Endothelial cell of umbilical vein (primary cell): Measurements from ENCODE around the gene DTL. TPM values are rescaled to one million over a fixed set of nuclear protein-coding genes. Genes with fewer than 3 reads are reported as not detected.

ENCODE experiments used
- BruUV-seq: library from RNA; stranded (reverse); fragments of 400-500 nt; replicated peaks from 2 replicates; lab custom pipeline; 2021; lab: Mats Ljungman, UMichigan
- CTCF ChIA-PET: fragments of 300-600, 350-600 bp; sonication (Branson Sonifier 250); formaldehyde crosslinking; loops from one replicate; lab custom pipeline; 2021; ENCODE audit warnings: antibody characterized with exemption, inconsistent platforms; lab: Charles Lee
- POLR2A ChIA-PET: fragments of 300-600, 350-600 bp; sonication (Branson Sonifier 250); formaldehyde crosslinking; loops from one replicate; lab custom pipeline; 2021; ENCODE audit warnings: antibody characterized with exemption, inconsistent platforms; lab: Charles Lee
- DNase-seq: peaks from one replicate; pipeline ENCODE4 v3.0.0-alpha.2; 2011; ENCODE audit warnings: low read depth, low spot score
- FAIRE-seq: peaks from 2 replicates; lab custom pipeline; 2011; peaks lifted over from hg19 to GRCh38; lab: Jason Lieb, UNC
- H2AFZ ChIP-seq: 2 replicates; pipeline ENCODE4 v1.6.0; 2012; ENCODE audit warnings: low read depth, low read length, control low read depth, inconsistent platforms
- H3K27ac ChIP-seq: 2 replicates; pipeline ENCODE4 v1.5.1; 2011; ENCODE audit warnings: low read depth, mild to moderate bottlenecking, control low read depth, low read length, moderate library complexity; ENCODE audit not compliant: insufficient read depth
- H3K27me3 ChIP-seq, 2 experiments: 2 replicates each; pipeline versions ENCODE4 v1.6.0 to v1.6.1; 2011; ENCODE audit warnings: low read length in 2 of 2, mixed read lengths in 1 of 2; ENCODE audit not compliant: control insufficient read depth in 2 of 2, insufficient read depth in 2 of 2
- H3K36me3 ChIP-seq, 2 experiments: 2 replicates in 1 of 2; 3 replicates in 1 of 2; pipeline ENCODE4 v1.5.1; 2011; ENCODE audit warnings: low read length in 2 of 2, mild to moderate bottlenecking in 1 of 2, moderate library complexity in 1 of 2; ENCODE audit not compliant: control insufficient read depth in 2 of 2, insufficient read depth in 2 of 2; ENCODE audit errors: extremely low read depth in 1 of 2
- H3K4me1 ChIP-seq: 3 replicates; pipeline ENCODE4 v1.5.1; 2011; ENCODE audit warnings: mild to moderate bottlenecking, low read length; ENCODE audit not compliant: control insufficient read depth, insufficient read depth; ENCODE audit errors: extremely low read depth
- H3K4me2 ChIP-seq: 2 replicates; pipeline ENCODE4 v1.6.1; 2011; ENCODE audit warnings: low read length, control low read depth, mixed read lengths; ENCODE audit not compliant: insufficient read depth
- H3K4me3 ChIP-seq, 3 experiments: fragments of 200-600 bp in 1 of 3; sonication (generic), shearing (Covaris generic) in 1 of 3; replicated peaks in 1 of 3; 2 replicates each; pipeline ENCODE4 v1.5.1; 2011 to 2016; ENCODE audit warnings: control low read depth in 3 of 3, low read length in 3 of 3, mild to moderate bottlenecking in 2 of 3, inconsistent platforms in 1 of 3, low read depth in 1 of 3, moderate library complexity in 1 of 3; ENCODE audit not compliant: insufficient read depth in 1 of 3
- H3K79me2 ChIP-seq: 2 replicates; pipeline ENCODE4 v1.6.0; 2012; ENCODE audit warnings: low read length, inconsistent platforms; ENCODE audit not compliant: control insufficient read depth, insufficient read depth
- H3K9ac ChIP-seq: replicated peaks from 2 replicates; pipeline ENCODE3; 2011; ENCODE audit warnings: low read length, control low read depth; ENCODE audit not compliant: insufficient read depth; ENCODE audit errors: extremely low read depth
- H3K9me1 ChIP-seq: replicated peaks from 3 replicates; pipeline ENCODE4 v1.6.0; 2011; ENCODE audit warnings: mild to moderate bottlenecking, low read length; ENCODE audit not compliant: control insufficient read depth, insufficient read depth; ENCODE audit errors: extremely low read depth
- H3K9me3 ChIP-seq: replicated peaks from 2 replicates; pipeline ENCODE4 v1.5.1; 2012; ENCODE audit warnings: low read length, inconsistent platforms; ENCODE audit not compliant: control insufficient read depth, insufficient read depth
- H4K20me1 ChIP-seq: replicated peaks from 2 replicates; pipeline ENCODE3; 2011; ENCODE audit warnings: mild to moderate bottlenecking, low read length; ENCODE audit not compliant: control insufficient read depth, insufficient read depth; ENCODE audit errors: extremely low read depth
- CTCF ChIP-seq, 2 donors: IDR thresholded peaks; 1 replicate in 1 of 2; 2 replicates in 1 of 2; pipeline ENCODE4 v1.5.1; 2011; ENCODE audit warnings: low read length in 2 of 2, mild to moderate bottlenecking in 2 of 2, moderate library complexity in 2 of 2, control low read depth in 1 of 2, inconsistent platforms in 1 of 2, low read depth in 1 of 2; ENCODE audit not compliant: insufficient read depth in 1 of 2; ENCODE audit errors: extremely low read depth in 1 of 2
- EZH2 ChIP-seq: IDR thresholded peaks from 2 replicates; pipeline ENCODE4 v1.6.1; 2012; ENCODE audit warnings: borderline replicate concordance, low read depth, mild to moderate bottlenecking, moderate library complexity, low read length, inconsistent platforms; ENCODE audit not compliant: severe bottlenecking
- FOS ChIP-seq: IDR thresholded peaks from 2 replicates; pipeline ENCODE4 v1.6.1; 2011; ENCODE audit warnings: mild to moderate bottlenecking, low read length, moderate library complexity, borderline replicate concordance; ENCODE audit not compliant: insufficient read depth
- GATA2 ChIP-seq: IDR thresholded peaks from 2 replicates; pipeline ENCODE4 v1.7.0; 2011; ENCODE audit warnings: low read depth, mild to moderate bottlenecking, moderate library complexity, mixed read lengths, low read length; ENCODE audit not compliant: insufficient read length, insufficient read depth
- JUN ChIP-seq: IDR thresholded peaks from 2 replicates; pipeline ENCODE4 v1.6.1; 2011; ENCODE audit warnings: borderline replicate concordance, low read depth; ENCODE audit not compliant: insufficient read length, insufficient read depth
- MAX ChIP-seq: IDR thresholded peaks from 2 replicates; pipeline ENCODE4 v1.6.1; 2011; ENCODE audit not compliant: insufficient read depth, insufficient read length
- MYC ChIP-seq: IDR thresholded peaks from one replicate; pipeline ENCODE4 v1.6.1; 2011; ENCODE audit warnings: mild to moderate bottlenecking, low read depth, low read length
- POLR2A ChIP-seq: IDR thresholded peaks from 2 replicates; pipeline ENCODE4 v1.6.1; 2012; ENCODE audit warnings: low read depth, mild to moderate bottlenecking, control low read depth, low read length
- POLR2AphosphoS5 ChIP-seq: IDR thresholded peaks from 2 replicates; pipeline ENCODE4 v1.6.1; 2012; ENCODE audit warnings: low read depth, mild to moderate bottlenecking, control low read depth, low read length, moderate library complexity; ENCODE audit not compliant: insufficient read depth
- dilution Hi-C: fragments of 300-500 bp; cut with MboI; formaldehyde crosslinking; loops from one replicate; pipeline ENCODE4 v1.15.0; 2019; ENCODE audit warnings: low sequenced_read_pairs; ENCODE audit not compliant: extremely low pct_ligation_motif_present
- intact Hi-C: fragments of 100-400 bp; cut with micrococcal nuclease; formaldehyde crosslinking; loops from one replicate; pipeline ENCODE4 v1.10.0; 2022
- polyA plus RNA-seq, 4 experiments: library from polyadenylated mRNA; depleted of rRNA in 3 of 4; stranded (reverse) in 3 of 4; unstranded in 1 of 4; fragments of >200 nt; gene quantifications; 2 replicates each; pipeline versions ENCODE4 v1.2.1 to v1.2.3, GENCODE V29; 2011 to 2012; ENCODE audit warnings: missing spikeins in 1 of 4
- total RNA-seq: library from RNA; stranded (reverse); gene quantifications from 2 replicates; pipeline ENCODE4 v1.2.3, GENCODE V29; 2021

Gene DTL
- total and polyA plus RNA-seq, 2 donors (not counting 3 experiments of a cell fraction or from before 2014, with no cell fraction given): 11.2 to 26.5 TPM

GRCh38 chr1:212129781-212130180 is 94.2 kb downstream of the DTL start:
- no peak for FAIRE-seq
- CTCF ChIA-PET: interaction anchor here (1.6 kb wide), 1 partner anchor 16 kb away, joined by 4 read pairs; no protein-coding TSS in a partner anchor
- BruUV-seq: no TSS peak

More at GRCh38 chr1:212129781-212130180, 94.2 kb downstream of the DTL start:
- H3K4me3 ChIP-seq: no peak overlapping the region
- no peak overlapping the region for H3K9ac ChIP-seq
- intact Hi-C loops (no loop called here), dilution Hi-C loops (no loop called here)
- no peaks in the 10 kb centered on the region for H3K36me3 ChIP-seq
- no peak overlapping the region for H2AFZ ChIP-seq
- no peaks in the 10 kb centered on the region for H3K9me3 ChIP-seq
- H3K27me3 ChIP-seq: no peaks in the 10 kb centered on the region
- POLR2A ChIA-PET: no interaction called here
- no peak overlapping the region for H3K4me2 ChIP-seq
- TF ChIP-seq EZH2 (no peak), JUN (no peak), POLR2AphosphoS5 (no peak), POLR2A (no peak), FOS (no peak), MYC (no peak), CTCF (IDR thresholded peaks at IDR 0.05; ENCODE audit: extremely low read depth in 1 of 2, insufficient read depth in 1 of 2, low read depth in 1 of 2, low read length in 2 of 2) (no peak), MAX (no peak), GATA2 (no peak)
- no peaks in the 10 kb centered on the region for H3K4me1 ChIP-seq
- no peaks in the 10 kb centered on the region for H4K20me1 ChIP-seq
- no peak overlapping the region for H3K27ac ChIP-seq
- DNase-seq: no peak
- H3K9me1 ChIP-seq: no peaks in the 10 kb centered on the region
- no peaks in the 10 kb centered on the region for H3K79me2 ChIP-seq
